Esophagus squamous epithelium (tissue), 4 donors: ENCODE results near the gene KNDC1.

ENCODE experiments used
- POLR2A ChIP-seq, 4 donors: fragments of 450-650 bp; IDR thresholded peaks; one replicate each; pipeline ENCODE4 v1.6.1; 2017; ENCODE audit warnings: antibody characterized with exemption in 4 of 4, mild to moderate bottlenecking in 4 of 4, moderate library complexity in 3 of 4
- TF ChIP-seq, protein P1 (sequence below), 6 experiments: fragments of 450-650 bp in 4 of 6; fragments of 200-600 bp in 2 of 6; sonication (generic) in 2 of 6; IDR thresholded peaks; one replicate each; pipeline ENCODE4 v1.5.1; 2016 to 2019; ENCODE audit warnings: antibody characterized with exemption in 6 of 6, mild to moderate bottlenecking in 4 of 6, moderate library complexity in 4 of 6

DNA sequence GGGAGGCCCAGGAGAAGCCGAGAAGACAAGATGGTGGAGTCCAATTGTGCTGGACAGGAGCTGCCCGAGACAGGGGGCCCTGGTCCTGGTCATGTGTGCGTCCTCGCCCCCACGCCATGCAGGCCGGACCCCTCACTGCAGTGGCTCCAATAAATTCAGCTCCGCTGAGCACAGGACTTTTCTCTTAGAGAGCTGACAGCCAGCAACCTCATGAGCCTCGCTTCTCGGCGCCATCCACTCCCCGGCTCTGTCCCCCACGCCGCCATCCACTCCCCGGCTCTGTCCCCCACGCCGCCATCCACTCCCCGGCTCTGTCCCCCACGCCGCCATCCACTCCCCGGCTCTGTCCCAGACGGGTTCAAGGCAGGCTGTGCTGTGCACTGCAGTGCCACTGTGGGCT lies 67.2 kb downstream of the KNDC1 start:
- TF ChIP-seq, protein P1, sequence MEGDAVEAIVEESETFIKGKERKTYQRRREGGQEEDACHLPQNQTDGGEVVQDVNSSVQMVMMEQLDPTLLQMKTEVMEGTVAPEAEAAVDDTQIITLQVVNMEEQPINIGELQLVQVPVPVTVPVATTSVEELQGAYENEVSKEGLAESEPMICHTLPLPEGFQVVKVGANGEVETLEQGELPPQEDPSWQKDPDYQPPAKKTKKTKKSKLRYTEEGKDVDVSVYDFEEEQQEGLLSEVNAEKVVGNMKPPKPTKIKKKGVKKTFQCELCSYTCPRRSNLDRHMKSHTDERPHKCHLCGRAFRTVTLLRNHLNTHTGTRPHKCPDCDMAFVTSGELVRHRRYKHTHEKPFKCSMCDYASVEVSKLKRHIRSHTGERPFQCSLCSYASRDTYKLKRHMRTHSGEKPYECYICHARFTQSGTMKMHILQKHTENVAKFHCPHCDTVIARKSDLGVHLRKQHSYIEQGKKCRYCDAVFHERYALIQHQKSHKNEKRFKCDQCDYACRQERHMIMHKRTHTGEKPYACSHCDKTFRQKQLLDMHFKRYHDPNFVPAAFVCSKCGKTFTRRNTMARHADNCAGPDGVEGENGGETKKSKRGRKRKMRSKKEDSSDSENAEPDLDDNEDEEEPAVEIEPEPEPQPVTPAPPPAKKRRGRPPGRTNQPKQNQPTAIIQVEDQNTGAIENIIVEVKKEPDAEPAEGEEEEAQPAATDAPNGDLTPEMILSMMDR (IDR thresholded peaks at IDR 0.05), result no peak
- TF ChIP-seq POLR2A (IDR thresholded peaks at IDR 0.05), result no peak
